ENCODE results near the gene FANCI. TPM values are rescaled to one million over a fixed set of nuclear protein-coding genes. Genes with fewer than 3 reads are reported as not detected.

Gene FANCI
- total RNA-seq, 1 experiment from 2014 or later, result 112 TPM

GRCh38 chr15:89218531-89218930 is 25.2 kb upstream of the FANCI start:
- ChIA-PET POLR2A (no interaction called here), CTCF (no interaction called here), RAD21 (ENCODE audit: low non-redundant PET in 1 of 2, low total read pairs in 2 of 2, uncharacterized antibody in 2 of 2, unreplicated experiment in 2 of 2) (no interaction called here)
- no peaks in the 10 kb centered on the region for H3K36me3 ChIP-seq (ENCODE audit: control insufficient read depth in 1 of 2, insufficient read depth in 2 of 2, low read length in 2 of 2)
- no peaks in the 10 kb centered on the region for H4K20me1 ChIP-seq (ENCODE audit: insufficient read depth)
- ATAC-seq (no peak), DNase-seq (ENCODE audit: low read depth, low spot score) (no peak)
- no peaks in the 10 kb centered on the region for H3K9me2 ChIP-seq (ENCODE audit: insufficient read depth)
- H3K4me3 ChIP-seq (replicated peaks in 1 of 2; ENCODE audit: low read depth in 1 of 2, low read length in 2 of 2), result no peak overlapping the region
- no peak overlapping the region for H3K27ac ChIP-seq (ENCODE audit: low read depth, low read length)
- H3K4me2 ChIP-seq (ENCODE audit: low read length), result no peak overlapping the region
- intact Hi-C loops (cut with micrococcal nuclease), result no loop called here
- no TSS peak for BruUV-seq (replicated peaks)
- no peak overlapping the region for H2AFZ ChIP-seq (ENCODE audit: low read depth, low read length, poor library complexity, severe bottlenecking)
- no peaks in the 10 kb centered on the region for H3K9me3 ChIP-seq (ENCODE audit: control insufficient read depth in 1 of 2, insufficient read depth in 1 of 2, low read depth in 1 of 2, low read length in 2 of 2)
- H3K27me3 ChIP-seq (ENCODE audit: insufficient read depth, low read length), result no peaks in the 10 kb centered on the region
- TF ChIP-seq RAD21 (IDR thresholded peaks at IDR 0.05; ENCODE audit: low read depth) (no peak), EZH2 (IDR thresholded peaks at IDR 0.05) (no peak), TCF7L2 (IDR thresholded peaks at IDR 0.05; ENCODE audit: borderline replicate concordance, extremely low read depth, insufficient read depth, insufficient read length) (no peak), SRF (IDR thresholded peaks at IDR 0.05; ENCODE audit: low read depth) (no peak), EGR1 (IDR thresholded peaks at IDR 0.05; ENCODE audit: low read depth) (no peak), YY1 (IDR thresholded peaks at IDR 0.05; ENCODE audit: extremely low read depth, insufficient replicate concordance, low read depth, low read length) (no peak), SP1 (IDR thresholded peaks at IDR 0.05; ENCODE audit: low read depth) (no peak), CEBPB (IDR thresholded peaks at IDR 0.05; ENCODE audit: low read depth) (no peak), CTCF (IDR thresholded peaks at IDR 0.05 in 2 of 3, conservative IDR thresholded peaks at IDR 0.05 in 1 of 3; ENCODE audit: borderline replicate concordance in 1 of 3, insufficient read depth in 1 of 3, low read depth in 2 of 3, low read length in 2 of 3) (no peak)
- peaks cover 0 to 8% of the 10 kb centered on the region in 2 experiments; a peak in 2 of 4 replicates for H3K4me1 ChIP-seq (ENCODE audit: control insufficient read depth in 1 of 2, insufficient read depth in 2 of 2, low read length in 2 of 2)
- H3K9ac ChIP-seq (ENCODE audit: low read length), result no peak overlapping the region
- no peaks in the 10 kb centered on the region for H3K79me2 ChIP-seq (ENCODE audit: insufficient read depth, low read length)

- peaks cover 0 to 9% of the 10 kb centered on the region in 2 experiments; a peak in 2 of 4 replicates for H3K4me1 ChIP-seq (ENCODE audit: control insufficient read depth in 1 of 2, insufficient read depth in 2 of 2, low read length in 2 of 2)
- H3K36me3 ChIP-seq (ENCODE audit: control insufficient read depth in 1 of 2, insufficient read depth in 2 of 2, low read length in 2 of 2), result no peaks in the 10 kb centered on the region
- H3K9me2 ChIP-seq (ENCODE audit: insufficient read depth), result no peaks in the 10 kb centered on the region
- RAD21 ChIA-PET (ENCODE audit: low non-redundant PET in 1 of 2, low total read pairs in 2 of 2, uncharacterized antibody in 2 of 2, unreplicated experiment in 2 of 2), result no interaction called here
- H2AFZ ChIP-seq (ENCODE audit: low read depth, low read length, poor library complexity, severe bottlenecking), result no peak within 1 kb of the TSS
- ATAC-seq, result no peak
- CTCF ChIA-PET, result interaction anchor here (1.4 kb wide), 1 partner anchor 15 kb away, joined by 5 read pairs; no protein-coding TSS in a partner anchor
- TF ChIP-seq EGR1 (IDR thresholded peaks at IDR 0.05; ENCODE audit: low read depth), result no peak
- no peak for TF ChIP-seq CBX3 (IDR thresholded peaks at IDR 0.05; ENCODE audit: low read depth)
- no peak for TF ChIP-seq POLR2AphosphoS5 (IDR thresholded peaks at IDR 0.05; ENCODE audit: low read depth, low read length)
- TF ChIP-seq SP1 (IDR thresholded peaks at IDR 0.05; ENCODE audit: low read depth), result no peak
- BruUV-seq (replicated peaks), result no TSS peak
- H3K9me3 ChIP-seq (ENCODE audit: control insufficient read depth in 1 of 2, insufficient read depth in 1 of 2, low read depth in 1 of 2, low read length in 2 of 2), result no peaks in the 10 kb centered on the region
- no peaks in the 10 kb centered on the region for H4K20me1 ChIP-seq (ENCODE audit: insufficient read depth)
- no peak within 1 kb of the TSS for H3K9ac ChIP-seq (ENCODE audit: low read length)
- POLR2A ChIA-PET, result no interaction called here
- H3K79me2 ChIP-seq (ENCODE audit: insufficient read depth, low read length), result no peaks in the 10 kb centered on the region
- no peak within 1 kb of the TSS for H3K4me3 ChIP-seq (replicated peaks in 1 of 2; ENCODE audit: low read depth in 1 of 2, low read length in 2 of 2)
- H3K27ac ChIP-seq (ENCODE audit: low read depth, low read length), result no peak within 1 kb of the TSS
- DNase-seq (ENCODE audit: low read depth, low spot score), result no peak
- H3K4me2 ChIP-seq (ENCODE audit: low read length), result no peak within 1 kb of the TSS
- intact Hi-C loops (cut with micrococcal nuclease), result no loop called here
- H3K27me3 ChIP-seq (ENCODE audit: insufficient read depth, low read length), result no peaks in the 10 kb centered on the region
These were observed 22.2 kb upstream of the FANCI start, which contains the start of gene RLBP1 for GRCh38 chr15:89221543-89221942. Gene RLBP1 (minus strand): TSS chr15:89221579. CDS start chr15:89218975, 2,604 bp downstream.
